Caco-2 (cell line): ENCODE data around the gene ASB16. TPM values are rescaled to one million over a fixed set of nuclear protein-coding genes. Genes with fewer than 3 reads are reported as not detected.

Experiments
- BruUV-seq: library from RNA; stranded (reverse); fragments of 400-500 nt; replicated peaks from 2 replicates; lab custom pipeline; 2021; lab: Mats Ljungman, UMichigan
- CTCF ChIA-PET: fragments of 300-600 bp; sonication (Branson Sonifier 250); formaldehyde crosslinking; loops from one replicate; lab custom pipeline; 2022; ENCODE audit warnings: antibody characterized with exemption; lab: Charles Lee
- POLR2A ChIA-PET: fragments of 300-600 bp; sonication (Branson Sonifier 250); formaldehyde crosslinking; loops from one replicate; lab custom pipeline; 2022; ENCODE audit warnings: antibody characterized with exemption; lab: Charles Lee
- DNase-seq, 2 experiments: peaks; one replicate each; pipeline versions ENCODE4 v3.0.0 to v3.0.0-alpha.2; 2020 to 2022
- H3K27me3 ChIP-seq: replicated peaks from 2 replicates; pipeline ENCODE4 v1.6.0; 2011; ENCODE audit warnings: low read length; ENCODE audit not compliant: control insufficient read depth, insufficient read depth
- H3K36me3 ChIP-seq: 2 replicates; pipeline ENCODE4 v1.5.1; 2011; ENCODE audit warnings: low read length; ENCODE audit not compliant: control insufficient read depth, insufficient read depth
- H3K4me1 ChIP-seq: fragments of 250-450 bp; sonication (Bioruptor Pico); 2 replicates; pipeline ENCODE4 v1.5.1; 2020; ENCODE audit warnings: mild to moderate bottlenecking
- H3K4me3 ChIP-seq: 2 replicates; pipeline ENCODE4 v1.5.1; 2011; ENCODE audit warnings: low read depth, mild to moderate bottlenecking, control low read depth, low read length
- H3K9me3 ChIP-seq: fragments of 250-450 bp; sonication (Bioruptor Pico); 2 replicates; pipeline ENCODE4 v1.5.1; 2020; ENCODE audit warnings: mild to moderate bottlenecking, moderate library complexity
- H3K27ac Mint-ChIP-seq: one replicate; pipeline ENCODE4 v1.8.0; 2022; ENCODE audit warnings: mixed read lengths; ENCODE audit not compliant: unreplicated experiment
- H3K27me3 Mint-ChIP-seq: one replicate; pipeline ENCODE4 v1.8.0; 2022; ENCODE audit warnings: mixed read lengths; ENCODE audit not compliant: insufficient read depth, unreplicated experiment
- H3K36me3 Mint-ChIP-seq: one replicate; pipeline ENCODE4 v1.8.0; 2022; ENCODE audit warnings: mild to moderate bottlenecking, mixed read lengths; ENCODE audit not compliant: insufficient read depth, unreplicated experiment
- H3K4me1 Mint-ChIP-seq: one replicate; pipeline ENCODE4 v1.8.0; 2022; ENCODE audit warnings: low read depth, mixed read lengths; ENCODE audit not compliant: unreplicated experiment
- H3K4me3 Mint-ChIP-seq: one replicate; pipeline ENCODE4 v1.8.0; 2022; ENCODE audit warnings: mild to moderate bottlenecking, moderate library complexity, mixed read lengths; ENCODE audit not compliant: unreplicated experiment
- H3K9me3 Mint-ChIP-seq: one replicate; pipeline ENCODE4 v1.8.0; 2022; ENCODE audit warnings: mixed read lengths; ENCODE audit not compliant: unreplicated experiment
- intact Hi-C: fragments of 100-400 bp; cut with micrococcal nuclease; formaldehyde crosslinking; loops from one replicate; pipeline ENCODE4 v1.10.0; 2022; ENCODE audit not compliant: unreplicated experiment
- total RNA-seq: library from RNA; stranded (reverse); gene quantifications from 2 replicates; pipeline ENCODE4 v1.2.3, GENCODE V29; 2022
- TF ChIP-seq, protein P1 (sequence below), 2 experiments: fragments of 200-600 bp in 1 of 2; IDR thresholded peaks; 1 replicate in 1 of 2; 2 replicates in 1 of 2; pipeline versions ENCODE4 v1.5.1 to v1.8.0; 2011 to 2022; ENCODE audit warnings: antibody characterized with exemption in 1 of 2, control low read depth in 1 of 2, inconsistent platforms in 1 of 2, low read depth in 1 of 2, low read length in 1 of 2, mild to moderate bottlenecking in 1 of 2, moderate library complexity in 1 of 2; ENCODE audit not compliant: insufficient read depth in 1 of 2, severe bottlenecking in 1 of 2, unreplicated experiment in 1 of 2

The ASB16 gene
- total RNA-seq, 1 experiment from 2014 or later, result not detected

DNA sequence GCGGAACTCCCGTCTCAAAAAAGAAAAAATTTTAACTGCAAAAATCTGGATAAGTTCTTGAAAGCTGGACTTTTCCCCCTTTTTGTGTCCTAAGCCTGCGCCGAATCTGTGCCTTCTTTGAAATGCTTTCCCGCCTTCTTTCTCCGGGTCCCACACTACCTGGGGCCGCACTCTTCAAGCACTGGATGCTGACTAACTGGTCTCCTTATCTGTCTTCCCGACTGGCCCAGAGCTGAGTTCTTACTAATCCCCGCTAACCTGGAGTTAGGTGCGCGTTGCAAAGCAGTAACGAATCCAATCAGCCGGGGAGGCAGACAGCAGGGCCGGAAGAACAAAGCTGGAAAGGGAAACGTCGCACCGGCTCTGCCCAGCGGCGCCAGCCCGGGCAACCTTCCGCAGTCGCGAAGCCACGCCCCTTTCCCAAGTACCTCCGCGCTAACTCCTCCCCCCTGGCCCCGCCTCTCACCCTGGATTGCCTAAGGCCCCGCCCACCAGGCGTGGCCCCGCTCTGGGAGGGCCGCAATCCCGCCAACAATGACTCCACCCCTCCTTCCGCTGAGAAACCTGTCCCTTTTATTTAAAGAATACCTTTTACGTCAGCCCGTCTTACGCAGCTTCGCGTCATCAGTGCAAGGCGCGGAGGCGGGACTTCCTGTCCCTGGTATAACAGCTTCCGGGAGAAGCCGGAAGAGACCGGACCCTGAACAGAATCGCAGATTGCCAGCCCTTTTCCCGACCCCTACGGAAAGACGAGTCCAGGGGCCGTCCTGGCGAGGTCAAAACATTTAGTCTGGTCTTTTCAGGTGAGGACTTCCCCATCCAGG, 16.0 kb downstream of the ASB16 start, which contains the start of gene TMUB2:
Gene TMUB2 (plus strand): TSS at position 666 of the 824 bp plus-strand sequence. CDS start 737 bp downstream, outside the sequence.
- Mint-ChIP-seq H3K9me3 (no peaks in the 10 kb centered on the region), H3K27me3 (no peaks in the 10 kb centered on the region), H3K27ac (peak within 1 kb of the TSS; percentile 91), H3K36me3 (peaks cover 75% of the 10 kb centered on the region), H3K4me3 (peak within 1 kb of the TSS; percentile 90), H3K4me1 (peaks cover 8% of the 10 kb centered on the region)
- intact Hi-C loops, result loop anchor here (1.0 kb wide), 3 partner anchors 14 to 45 kb away; partner anchors contain the start of gene HROB
- no peaks in the 10 kb centered on the region for H3K9me3 ChIP-seq
- BruUV-seq, result TSS peak; percentile 68
- TF ChIP-seq, protein P1, sequence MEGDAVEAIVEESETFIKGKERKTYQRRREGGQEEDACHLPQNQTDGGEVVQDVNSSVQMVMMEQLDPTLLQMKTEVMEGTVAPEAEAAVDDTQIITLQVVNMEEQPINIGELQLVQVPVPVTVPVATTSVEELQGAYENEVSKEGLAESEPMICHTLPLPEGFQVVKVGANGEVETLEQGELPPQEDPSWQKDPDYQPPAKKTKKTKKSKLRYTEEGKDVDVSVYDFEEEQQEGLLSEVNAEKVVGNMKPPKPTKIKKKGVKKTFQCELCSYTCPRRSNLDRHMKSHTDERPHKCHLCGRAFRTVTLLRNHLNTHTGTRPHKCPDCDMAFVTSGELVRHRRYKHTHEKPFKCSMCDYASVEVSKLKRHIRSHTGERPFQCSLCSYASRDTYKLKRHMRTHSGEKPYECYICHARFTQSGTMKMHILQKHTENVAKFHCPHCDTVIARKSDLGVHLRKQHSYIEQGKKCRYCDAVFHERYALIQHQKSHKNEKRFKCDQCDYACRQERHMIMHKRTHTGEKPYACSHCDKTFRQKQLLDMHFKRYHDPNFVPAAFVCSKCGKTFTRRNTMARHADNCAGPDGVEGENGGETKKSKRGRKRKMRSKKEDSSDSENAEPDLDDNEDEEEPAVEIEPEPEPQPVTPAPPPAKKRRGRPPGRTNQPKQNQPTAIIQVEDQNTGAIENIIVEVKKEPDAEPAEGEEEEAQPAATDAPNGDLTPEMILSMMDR (IDR thresholded peaks at IDR 0.05; ENCODE audit: insufficient read depth in 1 of 2, low read depth in 1 of 2, low read length in 1 of 2, severe bottlenecking in 1 of 2, unreplicated experiment in 1 of 2), result no peak
- DNase-seq, result peak; percentile 99 to 100
- H3K4me3 ChIP-seq, result peak within 1 kb of the TSS; percentile 91
- POLR2A ChIA-PET, result interaction anchor here (0.5 to 1.4 kb wide), 11 partner anchors 13 to 250 kb away, joined by 3 to 12 read pairs (median 5); partner anchors contain the start of genes ATXN7L3, SLC25A39, TMEM101 and UBTF
- CTCF ChIA-PET, result interaction anchor here (0.6 to 2.0 kb wide), 12 partner anchors 13 to 963 kb away, joined by 3 to 15 read pairs (median 5); partner anchors contain the start of genes ASB16, ATXN7L3 and HDAC5
- peaks cover 3% of the 10 kb centered on the region; the same call in 1 of the 2 replicates for H3K36me3 ChIP-seq
- no peaks in the 10 kb centered on the region for H3K27me3 ChIP-seq
- H3K4me1 ChIP-seq, result peaks cover 10% of the 10 kb centered on the region; the same call in 1 of the 2 replicates

DNA sequence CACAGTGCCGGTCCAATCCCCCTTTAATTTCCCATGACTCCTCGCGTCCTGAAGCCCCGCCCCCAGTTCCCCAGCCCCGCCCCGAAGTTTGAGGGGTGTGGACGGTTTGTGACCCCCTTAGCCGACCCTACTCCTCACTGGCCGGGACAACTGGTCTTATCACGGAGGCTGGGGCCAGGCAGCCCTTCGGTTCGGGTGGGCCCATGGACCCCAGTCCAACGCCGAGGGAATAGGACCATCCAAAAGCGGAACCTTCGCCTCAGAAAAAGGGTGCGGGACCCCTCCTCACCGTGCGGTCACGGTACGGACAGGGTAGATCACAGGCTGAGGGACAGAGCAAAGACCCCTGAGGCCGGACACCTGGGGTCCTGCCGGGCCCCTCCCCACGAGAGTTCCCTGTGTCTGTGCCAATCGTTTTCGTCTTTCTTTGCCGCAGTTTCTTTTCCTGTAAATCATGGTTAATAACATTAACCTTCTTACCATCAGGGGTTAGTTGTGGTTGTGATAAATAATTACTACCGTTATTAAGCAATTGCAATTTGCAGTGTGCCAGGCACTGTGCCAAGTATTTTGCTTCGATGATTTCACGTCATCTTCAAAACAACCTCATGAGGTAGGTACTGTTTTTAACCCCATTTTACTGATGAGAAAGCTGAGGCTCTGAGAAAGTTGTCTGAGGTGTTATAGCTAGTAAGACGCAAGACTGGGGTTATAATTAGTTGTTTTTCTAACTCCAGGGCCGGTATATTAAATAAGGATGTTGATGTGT, 16.8 kb downstream of the ASB16 start:
- ChIA-PET CTCF (interaction anchor here (0.6 to 2.0 kb wide), 11 partner anchors 12 to 104 kb away, joined by 3 to 15 read pairs (median 5); partner anchors contain the start of genes ASB16, ATXN7L3 and HDAC5), POLR2A (interaction anchor here (0.6 to 1.4 kb wide), 8 partner anchors 12 to 173 kb away, joined by 3 to 11 read pairs (median 5); partner anchors contain the start of genes ATXN7L3, SLC25A39, TMEM101 and UBTF)
- peaks cover 3% of the 10 kb centered on the region; the same call in 1 of the 2 replicates for H3K36me3 ChIP-seq
- peaks cover 15% of the 10 kb centered on the region for H3K4me1 ChIP-seq
- DNase-seq, result no peak
- intact Hi-C loops, result no loop called here
- BruUV-seq, result no TSS peak
- peaks cover 75% of the 10 kb centered on the region for H3K36me3 Mint-ChIP-seq
- H3K27me3 Mint-ChIP-seq, result no peaks in the 10 kb centered on the region
- peak overlapping the region; percentile 86 for H3K4me3 ChIP-seq
- H3K4me3 Mint-ChIP-seq, result peak overlapping the region; percentile 90
- H3K9me3 Mint-ChIP-seq, result no peaks in the 10 kb centered on the region
- peaks cover 12% of the 10 kb centered on the region for H3K4me1 Mint-ChIP-seq
- peak overlapping the region; percentile 91 for H3K27ac Mint-ChIP-seq
- no peaks in the 10 kb centered on the region for H3K27me3 ChIP-seq
- TF ChIP-seq, protein P1 (IDR thresholded peaks at IDR 0.05; ENCODE audit: insufficient read depth in 1 of 2, low read depth in 1 of 2, low read length in 1 of 2, severe bottlenecking in 1 of 2, unreplicated experiment in 1 of 2), result no peak
- H3K9me3 ChIP-seq, result no peaks in the 10 kb centered on the region
